Kidney (tissue), 14 donors: Measurements from ENCODE around the gene BPTF. TPM values are rescaled to one million over a fixed set of nuclear protein-coding genes. Genes with fewer than 3 reads are reported as not detected.

Experiments used
- DNase-seq, 5 donors: peaks; one replicate each; pipeline ENCODE4 v3.0.0-alpha.2; 2013 to 2020
- FAIRE-seq: peaks from 2 replicates; lab custom pipeline; 2012; peaks lifted over from hg19 to GRCh38; lab: Jason Lieb, UNC
- H3K27ac ChIP-seq, 2 donors: one replicate each; pipeline ENCODE4 v1.7.0; 2013; ENCODE audit warnings: low read depth in 2 of 2, low read length in 2 of 2, inconsistent platforms in 1 of 2
- H3K27me3 ChIP-seq: one replicate; pipeline ENCODE4 v1.7.1; 2013; ENCODE audit warnings: low read length, inconsistent platforms; ENCODE audit not compliant: control insufficient read depth, insufficient read depth
- H3K36me3 ChIP-seq, 3 donors: one replicate each; pipeline versions ENCODE4 v1.7.0 to v1.7.1; 2013; ENCODE audit warnings: low read length in 3 of 3, control low read depth in 1 of 3, inconsistent platforms in 1 of 3; ENCODE audit not compliant: insufficient read depth in 3 of 3, control insufficient read depth in 2 of 3
- H3K4me1 ChIP-seq, 3 donors: one replicate each; pipeline versions ENCODE4 v1.7.0 to v1.7.1; 2013; ENCODE audit warnings: low read length in 3 of 3, inconsistent platforms in 1 of 3, low read depth in 1 of 3; ENCODE audit not compliant: control insufficient read depth in 2 of 3, insufficient read depth in 2 of 3
- H3K4me3 ChIP-seq, 3 donors: one replicate each; pipeline versions ENCODE4 v1.7.0 to v1.8.1; 2013; ENCODE audit warnings: low read length in 3 of 3, control low read depth in 1 of 3, inconsistent platforms in 1 of 3
- H3K9ac ChIP-seq, 3 donors: one replicate each; pipeline versions ENCODE4 v1.7.0 to v1.7.1; 2013; ENCODE audit warnings: low read length in 3 of 3, control low read depth in 1 of 3, inconsistent platforms in 1 of 3
- H3K9me3 ChIP-seq, 3 donors: one replicate each; pipeline versions ENCODE4 v1.7.0 to v1.7.1; 2013; ENCODE audit warnings: low read length in 3 of 3, control low read depth in 1 of 3, inconsistent platforms in 1 of 3; ENCODE audit not compliant: control insufficient read depth in 2 of 3, insufficient read depth in 1 of 3
- CTCF ChIP-seq: IDR thresholded peaks from 3 replicates; pipeline ENCODE4 v1.5.1; 2012; ENCODE audit warnings: mild to moderate bottlenecking, moderate library complexity, borderline replicate concordance; ENCODE audit not compliant: insufficient read depth; ENCODE audit errors: extremely low read depth
- intact Hi-C: fragments of 100-400 bp; cut with DNase I; formaldehyde crosslinking; loops from one replicate; pipeline ENCODE4 v1.11.1; 2022
- polyA plus RNA-seq: library from polyadenylated mRNA; stranded (reverse); fragments of 350-450 nt; fragmentation: Illumina TruSeq; extraction: RNeasy Lipid Tissue Mini Kit (QIAGEN cat#74804); gene quantifications from one replicate; pipeline ENCODE4 v1.2.3, GENCODE V29; 2014; ENCODE audit warnings: low read depth, low replicate concordance; ENCODE audit not compliant: insufficient read depth
- total RNA-seq: library from RNA; stranded (reverse); fragmentation: NEBNext Ultra II Directional; extraction: Animal tissue kit (Norgen Biotek cat#: 25700); gene quantifications from one replicate; pipeline ENCODE4 v1.2.1, GENCODE V29; 2021
- donor health status: control.
- donor health status: control.
- donor health status: control.
- donor health status: control.
- donor health status: control.
- donor health status: DM: yes; HTN: yes; CAD: no.
- donor health status: Normal renal cell carcinoma (clear cell type).

Gene BPTF
- total and polyA plus RNA-seq, 2 donors from 2014 or later = 14.6 to 103 TPM

GRCh38 chr17:67911059-67911782 lies 85.9 kb downstream of the BPTF start:
- Histone ChIP-seq H3K9ac (no peak overlapping the region), H3K4me3 (no peak overlapping the region), H3K27ac (no peak overlapping the region), H3K9me3 (no peaks in the 10 kb centered on the region), H3K36me3 (peaks cover 9 to 33% (median 16%) of the 10 kb centered on the region in 3 donors), H3K4me1 (peaks cover 0 to 2% (median 0%) of the 10 kb centered on the region in 3 donors), H3K27me3 (no peaks in the 10 kb centered on the region)
- FAIRE-seq (no peak), DNase-seq (no peak)
- intact Hi-C loops = no loop called here
- no peak for TF ChIP-seq CTCF

- no peak for TF ChIP-seq CTCF
- DNase-seq = no peak
- H3K27me3 ChIP-seq = no peaks in the 10 kb centered on the region
- no peak for FAIRE-seq
- H3K9me3 ChIP-seq = no peaks in the 10 kb centered on the region
- no peak overlapping the region for H3K27ac ChIP-seq
- intact Hi-C loops = no loop called here
- H3K4me3 ChIP-seq = no peak overlapping the region
- H3K4me1 ChIP-seq = peaks cover 0 to 2% (median 0%) of the 10 kb centered on the region in 3 donors
- H3K36me3 ChIP-seq = peaks cover 9 to 33% (median 16%) of the 10 kb centered on the region in 3 donors
- H3K9ac ChIP-seq = no peak overlapping the region
Measured at GRCh38 chr17:67912088-67912487, 86.8 kb downstream of the BPTF start.

GRCh38 chr17:67912656-67913055 lies 87.4 kb downstream of the BPTF start:
- peaks cover 9 to 33% (median 16%) of the 10 kb centered on the region in 3 donors for H3K36me3 ChIP-seq
- H3K4me3 ChIP-seq = no peak overlapping the region
- no peak overlapping the region for H3K27ac ChIP-seq
- FAIRE-seq (no peak), DNase-seq (no peak)
- intact Hi-C loops = no loop called here
- H3K9ac ChIP-seq = no peak overlapping the region
- TF ChIP-seq CTCF = no peak
- no peaks in the 10 kb centered on the region for H3K9me3 ChIP-seq
- peaks cover 0 to 2% (median 0%) of the 10 kb centered on the region in 3 donors for H3K4me1 ChIP-seq
- no peaks in the 10 kb centered on the region for H3K27me3 ChIP-seq
